H9 (cell line): ENCODE results near the gene GPR107. TPM values are rescaled to one million over a fixed set of nuclear protein-coding genes. Genes with fewer than 3 reads are reported as not detected.
A peak's percentile ranks its signal among the peaks of the same experiment; 100 is the strongest.

Source experiments
- DNase-seq: peaks from one replicate; pipeline ENCODE4 v3.0.0-alpha.2; 2017
- H2AFZ ChIP-seq: one replicate; pipeline ENCODE4 v1.6.1; 2013; ENCODE audit warnings: mild to moderate bottlenecking, low read length, control low read depth, moderate library complexity
- H2AK5ac ChIP-seq: 2 replicates; pipeline ENCODE4 v1.6.1; 2013; ENCODE audit warnings: low read length, control low read depth, mixed read lengths; ENCODE audit not compliant: insufficient read length
- H2BK120ac ChIP-seq: one replicate; pipeline ENCODE4 v1.6.1; 2013; ENCODE audit warnings: low read depth, mild to moderate bottlenecking, low read length, control low read depth, inconsistent platforms; ENCODE audit not compliant: poor library complexity, severe bottlenecking
- H2BK12ac ChIP-seq: 2 replicates; pipeline ENCODE4 v1.6.1; 2013; ENCODE audit warnings: low read length, control low read depth, mixed read lengths, low read depth; ENCODE audit not compliant: insufficient read length
- H2BK15ac ChIP-seq: 2 replicates; pipeline ENCODE4 v1.6.1; 2013; ENCODE audit warnings: low read depth, low read length, control low read depth
- H2BK20ac ChIP-seq: one replicate; pipeline ENCODE4 v1.6.1; 2013; ENCODE audit warnings: low read depth, mild to moderate bottlenecking, low read length, control low read depth, inconsistent platforms; ENCODE audit not compliant: poor library complexity, severe bottlenecking
- H2BK5ac ChIP-seq: 2 replicates; pipeline ENCODE4 v1.6.1; 2013; ENCODE audit warnings: low read length, control low read depth, mixed read lengths; ENCODE audit not compliant: insufficient read length
- H3K14ac ChIP-seq: 2 replicates; pipeline ENCODE4 v1.6.1; 2013; ENCODE audit warnings: low read length, control low read depth; ENCODE audit not compliant: insufficient read depth
- H3K18ac ChIP-seq: 2 replicates; pipeline ENCODE4 v1.6.1; 2013; ENCODE audit warnings: low read depth, mild to moderate bottlenecking, mixed read lengths, low read length, control low read depth; ENCODE audit not compliant: insufficient read length
- H3K23ac ChIP-seq: 2 replicates; pipeline ENCODE4 v1.6.1; 2013; ENCODE audit warnings: low read length, control low read depth, mixed read lengths, low read depth; ENCODE audit not compliant: insufficient read length
- H3K23me2 ChIP-seq: 2 replicates; pipeline ENCODE4 v1.6.1; 2013; ENCODE audit warnings: low read depth, mild to moderate bottlenecking, mixed read lengths, low read length, control low read depth; ENCODE audit not compliant: insufficient read length, poor library complexity, severe bottlenecking
- H3K27ac ChIP-seq: 2 replicates; pipeline ENCODE4 v1.5.1; 2013; ENCODE audit warnings: low read length, control low read depth, mixed read lengths, low read depth; ENCODE audit not compliant: insufficient read length
- H3K27me3 ChIP-seq: 2 replicates; pipeline ENCODE4 v1.6.1; 2013; ENCODE audit warnings: low read length, control low read depth, inconsistent platforms; ENCODE audit not compliant: insufficient read depth
- H3K4ac ChIP-seq: 2 replicates; pipeline ENCODE4 v1.6.1; 2013; ENCODE audit warnings: low read depth, mild to moderate bottlenecking, control low read depth, inconsistent platforms, low read length, moderate library complexity
- H3K4me1 ChIP-seq: 2 replicates; pipeline ENCODE4 v1.6.1; 2013; ENCODE audit warnings: low read length, control low read depth, inconsistent platforms; ENCODE audit not compliant: insufficient read depth
- H3K4me2 ChIP-seq: 2 replicates; pipeline ENCODE4 v1.6.1; 2013; ENCODE audit warnings: low read length, control low read depth, mixed read lengths; ENCODE audit not compliant: insufficient read length, insufficient read depth
- H3K56ac ChIP-seq: 2 replicates; pipeline ENCODE4 v1.6.1; 2013; ENCODE audit warnings: low read depth, mild to moderate bottlenecking, mixed read lengths, low read length, control low read depth; ENCODE audit not compliant: insufficient read length
- H3K79me1 ChIP-seq: 2 replicates; pipeline ENCODE4 v1.6.1; 2013; ENCODE audit warnings: low read depth, mild to moderate bottlenecking, moderate library complexity, low read length, control low read depth, inconsistent platforms; ENCODE audit not compliant: insufficient read depth, poor library complexity, severe bottlenecking
- H3K79me2 ChIP-seq: 2 replicates; pipeline ENCODE4 v1.6.1; 2013; ENCODE audit warnings: low read length, control low read depth, inconsistent platforms; ENCODE audit not compliant: insufficient read depth
- H3K9ac ChIP-seq: 2 replicates; pipeline ENCODE4 v1.6.1; 2013; ENCODE audit warnings: low read length, control low read depth, mixed read lengths; ENCODE audit not compliant: insufficient read length; ENCODE audit errors: extremely low read depth
- H3K9me3 ChIP-seq: one replicate; pipeline ENCODE4 v1.6.1; 2013; ENCODE audit warnings: low read depth, low read length, inconsistent platforms; ENCODE audit not compliant: control insufficient read depth
- H3T11ph ChIP-seq: one replicate; pipeline ENCODE4 v1.6.1; 2013; ENCODE audit warnings: mild to moderate bottlenecking, low read length, control low read depth, inconsistent platforms
- H4K20me1 ChIP-seq: one replicate; pipeline ENCODE4 v1.6.1; 2013; ENCODE audit not compliant: control insufficient read depth, insufficient read length, insufficient read depth
- H4K5ac ChIP-seq: 2 replicates; pipeline ENCODE4 v1.6.1; 2013; ENCODE audit warnings: low read depth, mild to moderate bottlenecking, mixed read lengths, low read length, control low read depth; ENCODE audit not compliant: insufficient read length
- H4K8ac ChIP-seq: replicated peaks from 2 replicates; pipeline ENCODE4 v1.6.1; 2013; ENCODE audit warnings: low read length, control low read depth, mixed read lengths, low read depth; ENCODE audit not compliant: insufficient read length
- H4K91ac ChIP-seq: 2 replicates; pipeline ENCODE4 v1.6.1; 2013; ENCODE audit warnings: low read depth, mild to moderate bottlenecking, moderate library complexity, mixed read lengths, low read length, control low read depth; ENCODE audit not compliant: insufficient read length
- H3K27ac Mint-ChIP-seq, 3 experiments: 2 replicates in 2 of 3; 3 replicates in 1 of 3; pipeline ENCODE4 v1.8.0; 2020 to 2021; ENCODE audit warnings: mixed read lengths in 3 of 3, mild to moderate bottlenecking in 1 of 3, moderate library complexity in 1 of 3
- H3K27me3 Mint-ChIP-seq: 2 replicates; pipeline ENCODE4 v1.8.0; 2021; ENCODE audit warnings: low read depth, mild to moderate bottlenecking, moderate library complexity, mixed read lengths
- H3K36me3 Mint-ChIP-seq, 3 experiments: 2 replicates in 2 of 3; 3 replicates in 1 of 3; pipeline ENCODE4 v1.8.0; 2020 to 2021; ENCODE audit warnings: low read depth in 3 of 3, mixed read lengths in 3 of 3; ENCODE audit not compliant: insufficient read depth in 1 of 3
- H3K4me1 Mint-ChIP-seq, 2 experiments: 2 replicates each; pipeline ENCODE4 v1.8.0; 2020; ENCODE audit warnings: mixed read lengths in 2 of 2
- H3K4me3 Mint-ChIP-seq, 2 experiments: 2 replicates in 1 of 2; 3 replicates in 1 of 2; pipeline ENCODE4 v1.8.0; 2020 to 2021; ENCODE audit warnings: mild to moderate bottlenecking in 2 of 2, mixed read lengths in 2 of 2, moderate library complexity in 1 of 2
- H3K9me3 Mint-ChIP-seq, 2 experiments: 2 replicates in 1 of 2; 3 replicates in 1 of 2; pipeline ENCODE4 v1.8.0; 2020; ENCODE audit warnings: mild to moderate bottlenecking in 2 of 2, mixed read lengths in 2 of 2, moderate library complexity in 1 of 2
- WGBS: extraction: QIAGEN DNeasy Blood & Tissue Kit; methylation state at CpG from one replicate; pipeline ENCODE4 v1.1.7; 2013; ENCODE audit warnings: missing lambda C conversion rate, low lambda C conversion rate, mixed read lengths; ENCODE audit not compliant: insufficient read length; ENCODE audit errors: extremely low coverage; 5-methylcytosine and 5-hydroxymethylcytosine counted together
- total RNA-seq: library from RNA; stranded (reverse); gene quantifications from 2 replicates; pipeline ENCODE4 v1.2.1, GENCODE V29; 2021
- TF ChIP-seq, protein P1 (sequence below): fragments of 200-600 bp; sonication (generic); conservative IDR thresholded peaks from 3 replicates; pipeline ENCODE4 v1.8.0; 2021; ENCODE audit warnings: antibody characterized with exemption, mild to moderate bottlenecking

GPR107 gene
- total RNA-seq, 1 experiment from 2014 or later = 38.0 TPM

DNA sequence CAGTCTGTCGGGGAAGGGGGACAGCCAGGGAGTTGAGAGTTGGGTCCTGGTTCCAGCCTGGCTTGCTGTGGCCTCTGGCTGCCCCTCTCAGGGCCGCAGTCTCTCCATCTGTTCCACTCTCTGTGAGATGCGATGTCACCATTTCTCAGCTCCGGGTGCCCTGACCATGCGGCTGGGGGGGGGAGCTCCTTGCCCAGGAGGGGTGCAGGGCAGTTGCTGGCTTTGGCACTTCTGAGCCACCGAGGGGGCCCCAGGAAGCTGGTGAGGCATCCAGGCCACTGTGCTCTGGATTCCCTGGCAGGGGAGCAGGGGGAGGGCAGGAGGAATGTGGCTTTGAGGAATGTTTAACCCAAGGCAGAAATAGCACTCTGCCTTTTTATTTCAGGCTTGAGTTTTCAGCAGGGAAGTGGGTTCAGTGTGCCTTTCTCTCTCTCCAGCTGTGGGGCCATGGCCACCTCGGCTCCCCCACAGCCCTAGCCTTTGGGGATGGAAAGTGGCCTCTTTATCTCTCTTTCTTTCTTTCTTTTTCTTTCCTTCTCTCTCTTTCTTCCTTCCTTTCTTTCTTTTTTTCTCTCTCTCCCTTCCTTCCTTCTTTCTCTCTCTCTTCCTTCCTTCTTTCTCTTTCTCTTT, 129.5 kb downstream of the GPR107 start:
- Mint-ChIP-seq H3K4me3 (no peak overlapping the region), H3K4me1 (peaks cover 34 to 51% of the 10 kb centered on the region in 2 experiments), H3K27me3 (no peaks in the 10 kb centered on the region; the same call in 1 of the 2 replicates), H3K36me3 (no peaks in the 10 kb centered on the region), H3K9me3 (no peaks in the 10 kb centered on the region), H3K27ac (peak overlapping the region; percentile 45 to 94 (median 87); a peak in 5 of 7 replicates)
- Histone ChIP-seq H3K27me3 (no peaks in the 10 kb centered on the region), H2BK15ac (no peak overlapping the region), H3K14ac (peak overlapping the region; percentile 39; the same call in 1 of the 2 replicates), H3K4ac (no peak overlapping the region), H4K8ac (no peak overlapping the region), H2BK120ac (no peak overlapping the region), H4K91ac (no peak overlapping the region), H2BK5ac (no peak overlapping the region), H4K20me1 (no peaks in the 10 kb centered on the region), H2AK5ac (no peak overlapping the region), H3T11ph (no peak overlapping the region), H3K18ac (no peak overlapping the region), H3K9me3 (no peaks in the 10 kb centered on the region), H3K79me2 (no peaks in the 10 kb centered on the region; the same call in 1 of the 2 replicates), H3K4me1 (peaks cover 3% of the 10 kb centered on the region; the same call in 1 of the 2 replicates), H4K5ac (no peak overlapping the region), H2BK12ac (no peak overlapping the region), H2BK20ac (no peak overlapping the region), H3K4me2 (no peak overlapping the region), H3K27ac (no peak overlapping the region), H3K23me2 (no peaks in the 10 kb centered on the region), H3K79me1 (no peaks in the 10 kb centered on the region), H3K23ac (no peak overlapping the region), H2AFZ (no peak overlapping the region), H3K9ac (no peak overlapping the region), H3K56ac (no peak overlapping the region)
- DNase-seq = no peak
- TF ChIP-seq, protein P1, sequence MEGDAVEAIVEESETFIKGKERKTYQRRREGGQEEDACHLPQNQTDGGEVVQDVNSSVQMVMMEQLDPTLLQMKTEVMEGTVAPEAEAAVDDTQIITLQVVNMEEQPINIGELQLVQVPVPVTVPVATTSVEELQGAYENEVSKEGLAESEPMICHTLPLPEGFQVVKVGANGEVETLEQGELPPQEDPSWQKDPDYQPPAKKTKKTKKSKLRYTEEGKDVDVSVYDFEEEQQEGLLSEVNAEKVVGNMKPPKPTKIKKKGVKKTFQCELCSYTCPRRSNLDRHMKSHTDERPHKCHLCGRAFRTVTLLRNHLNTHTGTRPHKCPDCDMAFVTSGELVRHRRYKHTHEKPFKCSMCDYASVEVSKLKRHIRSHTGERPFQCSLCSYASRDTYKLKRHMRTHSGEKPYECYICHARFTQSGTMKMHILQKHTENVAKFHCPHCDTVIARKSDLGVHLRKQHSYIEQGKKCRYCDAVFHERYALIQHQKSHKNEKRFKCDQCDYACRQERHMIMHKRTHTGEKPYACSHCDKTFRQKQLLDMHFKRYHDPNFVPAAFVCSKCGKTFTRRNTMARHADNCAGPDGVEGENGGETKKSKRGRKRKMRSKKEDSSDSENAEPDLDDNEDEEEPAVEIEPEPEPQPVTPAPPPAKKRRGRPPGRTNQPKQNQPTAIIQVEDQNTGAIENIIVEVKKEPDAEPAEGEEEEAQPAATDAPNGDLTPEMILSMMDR = no peak
- no CpG with 5 or more reads among the region's 7 CpGs for WGBS
